Raji (cell line): ENCODE results near the gene ZNF841.
A peak's percentile ranks its signal among the peaks of the same experiment; 100 is the strongest.

Source experiments
- POLR2A ChIP-seq: IDR thresholded peaks from 2 replicates; pipeline ENCODE4 v1.6.1; 2011; ENCODE audit warnings: low read depth, low read length, control low read depth; ENCODE audit not compliant: insufficient read depth

The ZNF841 gene

GRCh38 chr19:52095172-52096014 lies at the start of gene ZNF841:
Gene ZNF841 (minus strand): TSS chr19:52095765. CDS start chr19:52084801, 10,964 bp downstream.
- TF ChIP-seq POLR2A: no peak

GRCh38 chr19:52142001-52142595 lies 46.5 kb upstream of the ZNF841 start:
- no peak for TF ChIP-seq POLR2A

- no peak for TF ChIP-seq POLR2A
Observed at GRCh38 chr19:52141203-52141602, 45.6 kb upstream of the ZNF841 start.

- peak; percentile 54; the same call in 1 of the 2 replicates for TF ChIP-seq POLR2A
Observed at GRCh38 chr19:52140032-52140710, 44.6 kb upstream of the ZNF841 start.

GRCh38 chr19:52139252-52140031 lies 43.9 kb upstream of the ZNF841 start, which contains the start of gene ZNF616:
Gene ZNF616 (minus strand): TSS chr19:52139938. CDS start chr19:52130512, 9,426 bp downstream.
- peak; percentile 77 for TF ChIP-seq POLR2A

GRCh38 chr19:52138983-52139251 lies 43.4 kb upstream of the ZNF841 start:
- TF ChIP-seq POLR2A: no peak

- TF ChIP-seq POLR2A: no peak
Observed at GRCh38 chr19:52138278-52138982, 42.9 kb upstream of the ZNF841 start.

- TF ChIP-seq POLR2A: no peak
Observed at GRCh38 chr19:52120286-52120685, 24.7 kb upstream of the ZNF841 start.

- TF ChIP-seq POLR2A: no peak
Observed at GRCh38 chr19:52115526-52116053, 20.0 kb upstream of the ZNF841 start.

- TF ChIP-seq POLR2A: no peak
Observed at GRCh38 chr19:52114691-52115090, 19.1 kb upstream of the ZNF841 start.

- no peak for TF ChIP-seq POLR2A
Observed at GRCh38 chr19:52112624-52113023, 17.1 kb upstream of the ZNF841 start.

- TF ChIP-seq POLR2A: no peak
Observed at GRCh38 chr19:52110780-52111179, 15.2 kb upstream of the ZNF841 start.

GRCh38 chr19:52102782-52103181 lies 7.2 kb upstream of the ZNF841 start:
- TF ChIP-seq POLR2A: no peak

- no peak for TF ChIP-seq POLR2A
Observed at GRCh38 chr19:52101866-52102562, 6.4 kb upstream of the ZNF841 start.
